ENCODE measurements around the gene LIMS1.
"Not testable (repeated sequence)": the region's sequence is repeated elsewhere in the genome, so short reads cannot be mapped to it uniquely, and the experiment has no call there.

LIMS1 gene

DNA sequence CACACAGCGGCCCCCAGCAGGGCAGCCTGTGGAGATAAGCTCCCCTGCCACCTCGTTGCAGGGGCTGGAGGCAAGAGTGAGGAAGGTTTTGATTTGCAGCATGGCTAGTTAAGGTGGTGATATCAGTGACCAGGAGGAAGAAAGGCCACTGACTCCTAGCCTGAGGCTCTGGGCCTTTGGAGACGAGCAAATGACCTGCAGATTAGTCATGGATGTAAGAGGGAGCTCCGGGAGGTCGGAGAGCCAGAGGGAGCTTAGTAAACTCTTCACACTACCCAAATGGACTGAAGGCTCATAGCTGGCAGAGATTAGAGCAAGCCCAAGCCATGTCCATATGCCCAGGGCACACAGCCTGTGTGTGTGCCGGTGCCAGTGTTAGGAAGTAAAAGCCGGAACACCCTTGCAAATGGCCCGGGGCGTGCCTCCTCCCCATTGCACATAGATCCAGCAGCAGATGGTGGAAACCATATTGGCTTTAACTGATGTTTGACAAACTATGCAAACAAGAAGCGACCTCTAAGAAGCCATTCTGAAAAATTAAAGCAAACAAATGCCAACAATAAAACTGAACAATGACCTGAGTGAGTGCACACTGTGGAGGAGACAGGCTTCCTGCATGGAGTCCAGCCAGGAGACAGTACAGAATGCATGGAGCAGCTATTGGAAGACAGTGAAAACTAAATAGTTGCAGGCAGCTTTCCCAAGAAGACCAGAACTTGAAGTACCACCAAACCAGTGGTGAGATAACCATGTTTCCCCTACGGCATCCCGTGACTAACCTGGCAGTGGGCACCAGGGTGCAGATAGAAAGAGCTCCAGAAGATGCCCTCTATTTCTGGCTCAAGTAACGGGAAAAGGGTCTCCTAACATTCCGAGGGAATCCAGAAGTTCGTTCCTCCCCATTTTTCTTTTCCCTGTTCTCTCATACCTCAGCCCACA, 154.8 kb downstream of the LIMS1 start:
- DNase-seq (ENCODE audit: low spot score); H3K27ac ChIP-seq; CTCF ChIA-PET; POLR2A ChIA-PET (ENCODE audit: low non-redundant PET): not testable (repeated sequence)

DNA sequence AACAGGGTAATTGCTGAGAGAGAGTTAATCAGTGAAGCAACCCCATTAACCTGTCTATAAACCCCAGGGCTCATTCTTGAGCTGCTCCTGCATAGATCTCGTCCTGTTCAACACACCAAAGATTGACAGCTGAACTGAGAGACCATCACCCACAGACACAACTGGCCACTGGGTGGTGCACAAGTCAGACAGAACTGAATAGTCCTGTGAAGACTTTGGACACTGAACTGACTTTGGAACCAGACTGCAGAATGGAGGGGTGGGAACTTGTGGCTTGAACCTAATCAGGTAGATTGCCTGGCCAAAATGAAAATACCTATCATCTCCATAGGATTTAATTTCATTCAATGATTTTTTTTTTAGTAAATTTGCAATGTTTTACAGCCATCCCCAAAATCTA, 155.7 kb downstream of the LIMS1 start:
- POLR2A ChIA-PET (ENCODE audit: low non-redundant PET); CTCF ChIA-PET; DNase-seq (ENCODE audit: low spot score); H3K27ac ChIP-seq: not testable (repeated sequence)

DNA sequence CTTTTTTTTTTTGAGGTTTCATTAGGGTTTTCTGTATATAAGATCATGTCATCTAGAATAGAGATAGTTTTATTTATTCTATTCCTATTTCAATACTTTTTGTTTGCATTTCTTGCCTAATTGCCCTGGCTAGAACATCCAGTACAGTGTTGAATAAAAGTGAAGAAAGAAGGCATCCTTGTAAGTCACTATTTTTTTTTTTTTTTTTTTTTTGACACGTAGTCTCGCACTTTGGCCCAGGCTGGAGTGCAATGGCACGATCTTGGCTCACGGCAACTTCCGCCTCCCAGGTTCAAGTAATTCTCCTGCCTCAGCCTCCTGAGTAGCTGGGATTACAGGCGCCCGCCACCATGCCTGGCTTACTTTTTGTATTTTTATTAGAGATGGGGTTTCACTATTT, 157.2 kb downstream of the LIMS1 start:
- ChIA-PET CTCF (no interaction called here), POLR2A (ENCODE audit: low non-redundant PET) (no interaction called here)
- TF ChIP-seq, protein P1, sequence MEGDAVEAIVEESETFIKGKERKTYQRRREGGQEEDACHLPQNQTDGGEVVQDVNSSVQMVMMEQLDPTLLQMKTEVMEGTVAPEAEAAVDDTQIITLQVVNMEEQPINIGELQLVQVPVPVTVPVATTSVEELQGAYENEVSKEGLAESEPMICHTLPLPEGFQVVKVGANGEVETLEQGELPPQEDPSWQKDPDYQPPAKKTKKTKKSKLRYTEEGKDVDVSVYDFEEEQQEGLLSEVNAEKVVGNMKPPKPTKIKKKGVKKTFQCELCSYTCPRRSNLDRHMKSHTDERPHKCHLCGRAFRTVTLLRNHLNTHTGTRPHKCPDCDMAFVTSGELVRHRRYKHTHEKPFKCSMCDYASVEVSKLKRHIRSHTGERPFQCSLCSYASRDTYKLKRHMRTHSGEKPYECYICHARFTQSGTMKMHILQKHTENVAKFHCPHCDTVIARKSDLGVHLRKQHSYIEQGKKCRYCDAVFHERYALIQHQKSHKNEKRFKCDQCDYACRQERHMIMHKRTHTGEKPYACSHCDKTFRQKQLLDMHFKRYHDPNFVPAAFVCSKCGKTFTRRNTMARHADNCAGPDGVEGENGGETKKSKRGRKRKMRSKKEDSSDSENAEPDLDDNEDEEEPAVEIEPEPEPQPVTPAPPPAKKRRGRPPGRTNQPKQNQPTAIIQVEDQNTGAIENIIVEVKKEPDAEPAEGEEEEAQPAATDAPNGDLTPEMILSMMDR (conservative IDR thresholded peaks at IDR 0.05; ENCODE audit: low read depth) = no peak
- no peak for DNase-seq (ENCODE audit: low spot score)
- no peak overlapping the region for H3K27ac ChIP-seq

DNA sequence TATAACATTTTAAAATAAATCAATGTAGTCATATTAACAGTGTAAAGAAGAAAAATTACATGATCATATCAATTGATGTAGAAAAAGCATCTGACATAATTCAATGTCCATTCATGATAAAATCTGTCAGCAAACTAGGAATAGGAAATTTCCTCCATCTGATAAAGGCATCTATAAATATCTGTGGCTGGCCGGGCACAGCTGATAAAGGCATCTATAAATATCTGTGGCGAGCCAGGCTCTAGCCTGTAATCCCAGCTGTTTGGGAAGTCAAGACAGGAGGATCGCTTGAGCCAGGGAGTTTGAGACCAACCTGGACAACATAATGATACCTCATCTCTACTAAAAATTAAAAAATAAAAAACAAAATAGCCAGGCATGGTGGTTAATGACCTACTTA, 166.9 kb downstream of the LIMS1 start:
- no peak for DNase-seq (ENCODE audit: low spot score)
- ChIA-PET CTCF (no interaction called here), POLR2A (ENCODE audit: low non-redundant PET) (no interaction called here)
- TF ChIP-seq, protein P1 (conservative IDR thresholded peaks at IDR 0.05; ENCODE audit: low read depth) = no peak
- H3K27ac ChIP-seq = no peak overlapping the region

DNA sequence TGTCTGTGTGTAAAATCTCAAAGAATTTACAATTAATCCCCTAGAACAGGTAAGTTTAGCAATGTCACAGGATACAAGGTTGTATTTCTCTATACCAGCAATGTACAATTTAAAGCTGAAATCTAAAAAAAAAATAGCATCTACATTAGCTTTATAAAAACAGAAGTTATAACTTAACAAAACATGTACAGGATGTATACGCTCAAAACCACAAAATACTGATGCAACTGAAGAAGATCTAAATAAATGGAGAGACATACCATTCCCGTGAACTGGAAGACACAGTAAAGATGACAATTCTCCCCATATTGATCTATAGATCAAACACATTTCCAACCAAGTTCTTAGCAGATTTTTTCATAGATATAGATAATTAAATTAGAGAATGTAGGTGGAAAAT, 167.5 kb downstream of the LIMS1 start:
- ChIA-PET POLR2A (ENCODE audit: low non-redundant PET) (no interaction called here), CTCF (no interaction called here)
- TF ChIP-seq, protein P1 (conservative IDR thresholded peaks at IDR 0.05; ENCODE audit: low read depth) = no peak
- DNase-seq (ENCODE audit: low spot score) = no peak
- H3K27ac ChIP-seq = no peak overlapping the region

DNA sequence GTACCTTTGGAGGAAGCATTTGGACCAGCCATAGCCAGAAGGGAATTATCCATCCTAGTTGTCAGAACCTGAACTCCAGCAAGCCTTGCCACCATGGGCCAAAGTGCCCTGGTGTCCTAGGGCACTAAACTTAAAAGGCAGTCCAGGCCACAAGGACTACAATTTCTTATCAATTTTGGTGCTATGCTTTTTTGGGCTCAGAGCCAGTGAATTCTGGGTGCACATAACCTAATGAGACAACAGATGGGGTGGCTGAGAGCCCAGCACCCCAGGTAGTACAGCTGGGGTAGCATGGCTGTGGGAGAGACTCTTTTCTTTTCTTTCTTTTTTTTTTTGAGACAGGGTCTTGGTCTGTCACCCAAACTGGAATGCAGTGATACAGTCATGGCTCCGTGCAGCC, 170.6 kb downstream of the LIMS1 start:
- DNase-seq (ENCODE audit: low spot score) = no peak
- ChIA-PET POLR2A (ENCODE audit: low non-redundant PET) (no interaction called here), CTCF (no interaction called here)
- TF ChIP-seq, protein P1 (conservative IDR thresholded peaks at IDR 0.05; ENCODE audit: low read depth) = no peak
- no peak overlapping the region for H3K27ac ChIP-seq

DNA sequence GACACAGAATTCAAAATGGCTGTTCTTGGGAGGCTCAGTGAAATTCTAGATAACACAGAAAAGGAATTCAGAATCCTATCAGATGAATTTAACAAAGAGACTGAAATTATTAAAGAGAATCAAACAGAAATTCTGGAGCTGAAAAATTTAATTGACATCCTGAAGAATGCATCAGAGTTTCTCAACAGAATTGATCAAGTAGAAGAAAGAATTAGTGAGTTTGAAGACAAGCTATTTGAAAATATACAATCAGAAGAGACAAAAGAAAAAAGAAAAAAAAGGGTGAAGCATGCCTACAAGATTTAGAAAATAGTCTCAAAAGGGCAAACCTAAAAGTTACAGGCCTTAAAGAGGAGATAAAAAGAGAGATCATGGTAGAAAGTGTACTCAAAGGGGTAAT, 173.0 kb downstream of the LIMS1 start:
- CTCF ChIA-PET = interaction anchor here (0.7 kb wide), 1 partner anchor 339 kb away, joined by 3 read pairs; no protein-coding TSS in a partner anchor
- DNase-seq (ENCODE audit: low spot score) = no peak
- TF ChIP-seq, protein P1 (conservative IDR thresholded peaks at IDR 0.05; ENCODE audit: low read depth) = no peak
- POLR2A ChIA-PET (ENCODE audit: low non-redundant PET) = no interaction called here
- H3K27ac ChIP-seq = no peak overlapping the region

DNA sequence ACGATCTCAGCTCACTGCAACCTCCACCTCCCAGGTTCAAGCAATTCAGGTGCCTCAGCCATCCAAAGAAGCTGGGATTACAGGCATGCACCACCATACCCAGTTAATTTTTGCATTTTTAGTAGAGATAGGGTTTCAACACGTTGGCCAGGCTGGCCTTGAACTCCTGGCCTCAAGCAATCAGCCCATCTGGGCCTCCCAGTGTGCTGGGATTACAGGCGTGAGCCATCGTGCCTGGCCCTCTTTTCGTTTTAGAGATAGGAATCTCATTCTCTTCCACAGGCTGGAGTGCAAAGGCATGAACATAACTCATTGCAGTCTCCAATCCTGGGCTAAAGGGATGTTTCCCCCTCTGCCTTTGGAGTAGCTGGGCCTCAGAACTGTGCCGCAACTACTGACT, 182.7 kb downstream of the LIMS1 start:
- not testable (repeated sequence) for DNase-seq (ENCODE audit: low spot score)

More for the DNA sequence above, 182.7 kb downstream of the LIMS1 start:
- H3K27ac ChIP-seq; CTCF ChIA-PET; POLR2A ChIA-PET (ENCODE audit: low non-redundant PET): not testable (repeated sequence)

Data from RWPE1 (cell line).